ENCODE measurements around the gene SAMD11. TPM values are rescaled to one million over a fixed set of nuclear protein-coding genes. Genes with fewer than 3 reads are reported as not detected.

Gene SAMD11
- total RNA-seq, 1 donor from 2014 or later: 19.5 TPM

DNA sequence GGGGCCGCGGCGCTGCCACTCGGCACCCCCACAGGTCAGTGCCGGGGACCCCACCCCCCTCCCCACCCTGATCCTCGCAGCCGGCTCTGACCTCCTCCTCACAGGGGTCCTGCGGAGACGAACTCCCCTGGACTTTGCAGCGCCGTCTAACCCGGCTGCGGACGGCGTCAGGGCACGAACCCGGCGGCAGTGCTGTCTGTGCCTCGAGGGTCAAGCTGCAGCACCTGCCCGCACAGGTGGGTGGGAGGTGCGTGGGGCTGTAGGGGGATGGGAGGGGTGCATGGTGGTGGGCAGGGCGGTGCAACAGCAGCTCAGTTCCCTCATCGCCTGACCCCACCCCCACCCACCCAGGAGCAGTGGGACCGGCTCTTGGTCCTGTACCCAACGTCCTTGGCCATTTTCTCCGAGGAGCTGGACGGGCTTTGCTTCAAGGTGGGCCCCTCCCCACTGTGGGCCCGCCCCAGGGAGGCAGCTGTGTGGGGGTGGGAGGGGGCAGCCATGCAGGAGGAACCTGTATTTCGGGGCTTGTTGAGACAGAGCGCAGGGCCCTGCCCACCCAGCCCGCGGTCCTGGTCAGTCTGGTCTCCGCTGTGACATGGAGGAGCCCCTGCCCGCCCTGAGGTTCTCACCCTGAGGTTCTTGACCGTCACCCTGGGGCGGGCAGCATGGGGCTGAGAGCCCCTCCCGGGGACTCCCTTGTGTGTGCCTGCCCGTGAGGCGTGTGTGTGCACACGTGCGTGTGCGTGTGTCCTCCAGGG, 47.4 kb downstream of the SAMD11 start:
- TF ChIP-seq, protein P1, sequence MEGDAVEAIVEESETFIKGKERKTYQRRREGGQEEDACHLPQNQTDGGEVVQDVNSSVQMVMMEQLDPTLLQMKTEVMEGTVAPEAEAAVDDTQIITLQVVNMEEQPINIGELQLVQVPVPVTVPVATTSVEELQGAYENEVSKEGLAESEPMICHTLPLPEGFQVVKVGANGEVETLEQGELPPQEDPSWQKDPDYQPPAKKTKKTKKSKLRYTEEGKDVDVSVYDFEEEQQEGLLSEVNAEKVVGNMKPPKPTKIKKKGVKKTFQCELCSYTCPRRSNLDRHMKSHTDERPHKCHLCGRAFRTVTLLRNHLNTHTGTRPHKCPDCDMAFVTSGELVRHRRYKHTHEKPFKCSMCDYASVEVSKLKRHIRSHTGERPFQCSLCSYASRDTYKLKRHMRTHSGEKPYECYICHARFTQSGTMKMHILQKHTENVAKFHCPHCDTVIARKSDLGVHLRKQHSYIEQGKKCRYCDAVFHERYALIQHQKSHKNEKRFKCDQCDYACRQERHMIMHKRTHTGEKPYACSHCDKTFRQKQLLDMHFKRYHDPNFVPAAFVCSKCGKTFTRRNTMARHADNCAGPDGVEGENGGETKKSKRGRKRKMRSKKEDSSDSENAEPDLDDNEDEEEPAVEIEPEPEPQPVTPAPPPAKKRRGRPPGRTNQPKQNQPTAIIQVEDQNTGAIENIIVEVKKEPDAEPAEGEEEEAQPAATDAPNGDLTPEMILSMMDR (IDR thresholded peaks at IDR 0.05): no peak
- no peak for DNase-seq (ENCODE audit: extremely low spot score, unreplicated experiment)
- H3K4me1 Mint-ChIP-seq (ENCODE audit: unreplicated experiment): no peaks in the 10 kb centered on the region
- no peaks in the 10 kb centered on the region for H3K27me3 Mint-ChIP-seq (ENCODE audit: unreplicated experiment)
- no peak overlapping the region for H3K27ac Mint-ChIP-seq (ENCODE audit: unreplicated experiment)
- H3K4me3 Mint-ChIP-seq (ENCODE audit: unreplicated experiment): no peak overlapping the region
- no peaks in the 10 kb centered on the region for H3K9me3 Mint-ChIP-seq (ENCODE audit: unreplicated experiment)
- no peaks in the 10 kb centered on the region for H3K36me3 Mint-ChIP-seq (ENCODE audit: unreplicated experiment)

DNA sequence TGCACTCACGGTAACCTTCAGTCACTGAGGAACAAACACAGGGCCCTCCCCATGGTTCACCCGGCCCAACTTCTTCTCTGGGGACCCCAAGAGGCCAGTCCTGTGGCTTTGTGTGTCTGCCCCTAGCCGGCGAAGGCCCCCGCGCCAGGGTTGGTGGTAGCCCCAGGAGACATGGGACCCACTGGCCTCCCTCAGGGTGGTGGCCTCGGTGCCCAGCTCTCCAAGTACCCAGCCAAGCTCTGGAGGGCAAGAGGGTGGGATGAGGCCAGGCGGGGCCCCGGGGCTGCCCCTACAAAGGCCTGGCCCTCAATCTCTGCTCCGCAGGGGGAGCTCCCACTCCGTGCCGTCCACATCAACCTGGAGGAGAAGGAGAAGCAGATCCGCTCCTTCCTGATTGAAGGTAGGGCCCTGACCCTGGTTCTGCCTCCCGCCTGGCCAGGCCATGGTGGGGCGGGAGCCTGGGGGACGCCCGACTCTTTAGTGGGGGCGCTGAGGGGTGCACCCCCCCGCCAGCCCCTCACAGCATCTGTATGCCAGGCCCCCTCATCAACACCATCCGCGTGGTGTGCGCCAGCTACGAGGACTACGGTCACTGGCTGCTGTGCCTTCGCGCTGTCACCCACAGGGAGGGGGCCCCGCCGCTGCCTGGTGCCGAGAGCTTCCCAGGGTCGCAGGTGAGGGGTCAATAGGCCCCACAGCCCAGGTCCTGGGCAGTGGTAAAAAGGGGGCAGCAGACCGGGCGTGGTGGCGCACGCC, 48.2 kb downstream of the SAMD11 start:
- H3K27me3 Mint-ChIP-seq (ENCODE audit: unreplicated experiment): no peaks in the 10 kb centered on the region
- no peak overlapping the region for H3K4me3 Mint-ChIP-seq (ENCODE audit: unreplicated experiment)
- H3K4me1 Mint-ChIP-seq (ENCODE audit: unreplicated experiment): no peaks in the 10 kb centered on the region
- no peak for DNase-seq (ENCODE audit: extremely low spot score, unreplicated experiment)
- no peaks in the 10 kb centered on the region for H3K36me3 Mint-ChIP-seq (ENCODE audit: unreplicated experiment)
- no peaks in the 10 kb centered on the region for H3K9me3 Mint-ChIP-seq (ENCODE audit: unreplicated experiment)
- TF ChIP-seq, protein P1 (IDR thresholded peaks at IDR 0.05): no peak
- H3K27ac Mint-ChIP-seq (ENCODE audit: unreplicated experiment): no peak overlapping the region

DNA sequence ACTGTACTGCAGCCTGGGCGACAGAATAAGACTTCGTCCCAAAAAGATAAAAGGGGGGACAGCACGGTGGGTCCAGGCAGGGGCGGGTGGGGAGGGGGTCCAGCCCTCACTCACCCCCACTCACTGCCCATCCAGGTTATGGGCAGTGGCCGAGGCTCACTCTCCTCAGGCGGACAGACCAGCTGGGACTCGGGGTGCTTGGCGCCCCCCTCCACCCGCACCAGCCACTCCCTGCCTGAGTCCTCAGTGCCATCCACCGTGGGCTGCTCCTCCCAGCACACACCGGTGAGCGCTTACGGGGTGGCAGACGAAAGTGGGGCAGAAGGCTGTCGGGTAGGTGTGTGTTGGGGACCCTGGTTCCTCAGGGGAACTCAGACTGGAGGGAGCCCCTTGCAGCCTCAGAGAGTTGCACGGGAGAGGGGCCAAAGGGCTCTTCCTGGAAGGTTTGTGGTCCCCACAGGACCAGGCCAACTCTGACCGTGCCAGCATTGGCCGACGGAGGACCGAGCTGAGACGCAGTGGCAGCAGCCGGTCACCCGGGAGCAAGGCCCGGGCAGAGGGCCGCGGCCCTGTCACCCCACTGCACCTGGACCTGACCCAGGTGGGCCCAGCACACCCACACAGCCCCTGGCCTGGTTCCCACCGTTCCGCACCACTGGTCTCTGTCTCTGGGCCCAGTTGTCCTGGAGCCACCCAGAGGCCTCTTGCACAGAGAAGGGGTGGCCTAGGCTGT, 49.2 kb downstream of the SAMD11 start:
- Mint-ChIP-seq H3K36me3 (ENCODE audit: unreplicated experiment) (no peaks in the 10 kb centered on the region), H3K27me3 (ENCODE audit: unreplicated experiment) (no peaks in the 10 kb centered on the region), H3K27ac (ENCODE audit: unreplicated experiment) (no peak overlapping the region), H3K4me3 (ENCODE audit: unreplicated experiment) (no peak overlapping the region), H3K9me3 (ENCODE audit: unreplicated experiment) (no peaks in the 10 kb centered on the region), H3K4me1 (ENCODE audit: unreplicated experiment) (no peaks in the 10 kb centered on the region)
- TF ChIP-seq, protein P1 (IDR thresholded peaks at IDR 0.05): no peak
- no peak for DNase-seq (ENCODE audit: extremely low spot score, unreplicated experiment)

DNA sequence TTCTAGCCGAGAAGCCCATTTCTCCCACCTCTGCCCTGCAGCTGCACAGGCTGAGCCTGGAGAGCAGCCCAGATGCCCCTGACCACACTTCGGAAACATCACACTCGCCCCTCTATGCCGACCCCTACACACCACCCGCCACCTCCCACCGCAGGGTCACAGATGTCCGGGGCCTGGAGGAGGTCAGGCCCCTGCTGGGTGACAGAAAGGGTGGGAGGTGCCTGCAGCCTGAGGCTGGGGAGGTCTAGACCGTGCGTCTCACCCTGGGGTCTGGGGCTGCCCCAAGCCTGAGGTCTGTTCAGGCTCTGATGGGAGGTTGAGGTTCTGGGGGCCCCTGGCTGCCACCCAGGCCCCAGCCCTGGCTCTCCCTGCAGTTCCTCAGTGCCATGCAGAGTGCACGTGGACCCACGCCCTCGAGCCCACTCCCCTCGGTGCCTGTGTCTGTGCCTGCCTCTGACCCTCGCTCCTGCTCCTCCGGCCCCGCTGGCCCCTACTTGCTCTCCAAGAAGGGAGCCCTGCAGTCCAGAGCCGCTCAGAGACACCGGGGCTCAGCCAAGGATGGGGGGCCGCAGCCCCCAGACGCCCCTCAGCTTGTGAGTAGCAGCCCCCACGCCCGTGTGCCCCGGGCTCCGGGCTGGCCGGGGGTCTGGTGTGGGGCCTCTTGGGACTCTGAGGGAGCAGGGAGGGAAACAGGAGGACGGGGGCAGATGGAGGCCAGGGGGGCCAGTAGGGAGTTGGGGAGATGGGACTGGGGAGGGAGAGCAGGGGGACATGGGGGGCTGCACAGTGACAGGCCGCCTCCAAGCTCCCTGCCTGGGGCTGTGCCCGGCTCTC, 50.0 kb downstream of the SAMD11 start:
- Mint-ChIP-seq H3K9me3 (ENCODE audit: unreplicated experiment) (no peaks in the 10 kb centered on the region), H3K4me3 (ENCODE audit: unreplicated experiment) (no peak overlapping the region), H3K36me3 (ENCODE audit: unreplicated experiment) (no peaks in the 10 kb centered on the region), H3K27me3 (ENCODE audit: unreplicated experiment) (no peaks in the 10 kb centered on the region), H3K4me1 (ENCODE audit: unreplicated experiment) (peaks cover 5% of the 10 kb centered on the region), H3K27ac (ENCODE audit: unreplicated experiment) (no peak overlapping the region)
- TF ChIP-seq, protein P1 (IDR thresholded peaks at IDR 0.05): no peak
- DNase-seq (ENCODE audit: extremely low spot score, unreplicated experiment): no peak

All from osteocyte (in vitro differentiated cells).